C4-2B (cell line): ENCODE results near the gene TMEM86B.

ENCODE experiments used
- CTCF ChIP-seq: fragments of 450-650 bp; conservative IDR thresholded peaks from 2 replicates; pipeline ENCODE4 v1.5.1; 2017; ENCODE audit warnings: mild to moderate bottlenecking
- ZFX ChIP-seq: fragments of 450-650 bp; IDR thresholded peaks from 2 replicates; pipeline ENCODE4 v1.6.1; 2017

- no peak for TF ChIP-seq CTCF
- no peak for TF ChIP-seq ZFX
These were observed 48.3 kb upstream of the TMEM86B start for GRCh38 chr19:55276720-55277430.
